NCI-H748 treated with DMSO at 0.1 percent for 48 hours (cell line): Measurements from ENCODE around the gene TMEM248.
"Not testable (repeated sequence)": the region's sequence is repeated elsewhere in the genome, so short reads cannot be mapped to it uniquely, and the experiment has no call there.

Source experiments
- DNase-seq: peaks from one replicate; lab custom pipeline; 2025; lab: John Stamatoyannopoulos, UW

Gene TMEM248

DNA sequence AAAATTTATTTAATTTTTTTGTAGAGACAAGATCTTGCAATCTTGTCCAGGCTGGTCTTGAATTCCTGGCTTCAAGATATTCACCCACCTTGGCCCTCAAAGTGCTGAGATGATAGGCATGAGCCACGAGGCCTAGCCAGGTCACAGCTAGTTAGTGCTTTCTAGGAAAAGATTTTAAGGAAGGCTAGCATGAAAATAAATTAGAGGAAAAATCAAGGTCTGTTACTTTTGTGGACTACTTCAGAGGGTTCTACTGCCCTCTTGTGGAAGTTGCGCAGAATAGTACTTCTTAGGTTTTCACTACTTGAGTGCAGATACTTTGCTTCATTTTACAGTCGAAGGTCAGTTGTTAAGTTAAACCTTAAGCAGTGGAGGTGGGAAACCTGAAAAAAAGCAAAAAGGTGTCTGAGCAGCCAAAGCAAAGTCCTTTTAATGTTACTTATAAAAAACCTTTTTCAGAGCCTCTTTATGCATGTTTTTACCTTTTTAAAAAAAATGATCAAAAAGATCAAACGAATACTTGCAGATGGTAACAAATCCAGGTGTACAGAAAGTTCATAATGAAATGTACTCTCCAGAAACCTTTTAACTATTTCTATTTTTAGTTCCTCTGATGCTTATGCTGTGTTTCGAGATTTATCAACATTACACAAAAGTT is 79.7 kb downstream of the TMEM248 start:
- not testable (repeated sequence) for DNase-seq

DNA sequence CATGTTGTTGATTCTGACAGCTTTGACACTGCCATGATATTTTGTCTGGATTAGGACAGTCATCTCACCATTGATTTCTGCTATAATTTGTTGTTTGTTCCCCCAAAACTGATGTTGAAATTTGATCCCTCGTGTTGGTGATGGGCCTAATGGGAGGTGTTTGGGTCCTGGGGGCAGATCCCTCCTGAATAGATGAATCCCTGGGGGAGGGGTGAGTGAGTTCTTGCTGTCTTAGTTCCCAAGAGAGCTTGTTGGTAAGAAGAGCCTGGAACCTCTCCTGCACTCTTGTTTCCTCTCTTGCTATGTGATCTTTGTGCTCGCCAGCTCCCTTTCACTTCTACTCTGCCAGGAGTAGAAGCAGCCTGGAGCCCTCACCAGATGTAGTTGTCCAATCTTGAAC is 83.1 kb downstream of the TMEM248 start:
- not testable (repeated sequence) for DNase-seq

DNA sequence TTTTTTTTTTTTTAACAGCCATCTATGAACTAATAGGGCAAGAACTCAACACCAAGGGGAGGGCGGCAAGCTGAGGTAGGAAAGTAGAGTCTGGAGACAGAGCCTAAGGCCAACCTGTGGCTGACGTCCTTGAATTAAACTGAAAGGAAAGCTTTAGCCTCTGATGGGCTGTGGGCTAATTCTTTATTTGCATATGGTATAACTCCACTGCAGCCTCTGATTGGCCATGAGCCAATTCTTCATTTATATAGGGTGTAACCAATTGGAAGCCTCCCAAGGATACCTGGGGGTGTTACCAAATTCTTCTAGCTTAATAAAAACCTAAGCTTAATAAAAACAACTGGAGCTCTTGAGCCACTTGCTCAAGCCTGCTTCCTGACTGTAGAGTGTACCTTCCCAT is 85.9 kb downstream of the TMEM248 start:
- DNase-seq: no peak
